K562 (cell line): ENCODE results near the gene TSSK1B.

ENCODE experiments used
- ELK1 ChIP-seq: sonication (generic); formaldehyde crosslinking; IDR thresholded peaks from 2 replicates; pipeline ENCODE4 v1.8.1; 2022; ENCODE audit warnings: missing genetic modification reagents
- ELK3 ChIP-seq: fragments of 450-650 bp; formaldehyde crosslinking; IDR thresholded peaks from 2 replicates; pipeline ENCODE4 v1.4.0; 2020; ENCODE audit warnings: mild to moderate bottlenecking
- EP300 ChIP-seq: IDR thresholded peaks from 2 replicates; pipeline ENCODE4 v1.6.1; 2012; ENCODE audit warnings: low read length, improper control_type of control experiment
- FOXJ3 ChIP-seq: sonication (generic); formaldehyde crosslinking; IDR thresholded peaks from 2 replicates; pipeline ENCODE4 v1.4.0; 2020; ENCODE audit warnings: mild to moderate bottlenecking, missing genetic modification reagents
- HDGF ChIP-seq: fragments of 450-650 bp; IDR thresholded peaks from 2 replicates; pipeline ENCODE4 v1.6.1; 2016
- NFATC3 ChIP-seq: fragments of 450-650 bp; IDR thresholded peaks from 2 replicates; pipeline ENCODE4 v1.6.1; 2017; ENCODE audit warnings: mild to moderate bottlenecking
- NFYB ChIP-seq: IDR thresholded peaks from 2 replicates; pipeline ENCODE4 v1.6.1; 2011; ENCODE audit warnings: mild to moderate bottlenecking, moderate library complexity; ENCODE audit not compliant: insufficient read length; ENCODE audit errors: extremely low read depth
- SMARCA4 ChIP-seq: fragments of 450-650 bp; IDR thresholded peaks from 2 replicates; pipeline ENCODE4 v1.6.1; 2016
- SRF ChIP-seq, 2 experiments: fragments of 250-450, 450-650 bp in 1 of 2; sonication (Bioruptor Pico) in 1 of 2; sonication (generic) in 1 of 2; formaldehyde crosslinking; IDR thresholded peaks; 2 replicates each; pipeline versions ENCODE4 v1.5.0 to v1.5.1; 2020 to 2022; ENCODE audit warnings: mild to moderate bottlenecking in 1 of 2, missing genetic modification reagents in 1 of 2
- XRCC4 ChIP-seq: IDR thresholded peaks from one replicate; pipeline ENCODE4 v1.6.1; 2011; ENCODE audit not compliant: insufficient read depth, insufficient read length; ENCODE audit errors: extremely low read depth
- ZBTB33 ChIP-seq: sonication (generic); formaldehyde crosslinking; IDR thresholded peaks from 2 replicates; pipeline ENCODE4 v1.8.1; 2023; ENCODE audit warnings: mild to moderate bottlenecking, missing genetic modification reagents
- ZNF23 ChIP-seq: fragments of 250-450 bp; sonication (Bioruptor Pico); IDR thresholded peaks from 2 replicates; pipeline ENCODE4 v1.4.0; 2020; ENCODE audit warnings: mild to moderate bottlenecking
- ZSCAN29 ChIP-seq: fragments of 450-650 bp; IDR thresholded peaks from 2 replicates; pipeline ENCODE4 v1.6.1; 2017
- TF ChIP-seq, protein P1 (sequence below), 3 experiments: IDR thresholded peaks in 2 of 3; conservative IDR thresholded peaks in 1 of 3; 2 replicates each; pipeline ENCODE4 v1.5.1; 2011 to 2012; ENCODE audit warnings: low read length in 3 of 3, mild to moderate bottlenecking in 3 of 3, control low read depth in 2 of 3, improper control_type of control experiment in 1 of 3, inconsistent platforms in 1 of 3, low read depth in 1 of 3, mixed read lengths in 1 of 3, moderate library complexity in 1 of 3; ENCODE audit not compliant: insufficient read depth in 2 of 3

- TF ChIP-seq, protein P1, sequence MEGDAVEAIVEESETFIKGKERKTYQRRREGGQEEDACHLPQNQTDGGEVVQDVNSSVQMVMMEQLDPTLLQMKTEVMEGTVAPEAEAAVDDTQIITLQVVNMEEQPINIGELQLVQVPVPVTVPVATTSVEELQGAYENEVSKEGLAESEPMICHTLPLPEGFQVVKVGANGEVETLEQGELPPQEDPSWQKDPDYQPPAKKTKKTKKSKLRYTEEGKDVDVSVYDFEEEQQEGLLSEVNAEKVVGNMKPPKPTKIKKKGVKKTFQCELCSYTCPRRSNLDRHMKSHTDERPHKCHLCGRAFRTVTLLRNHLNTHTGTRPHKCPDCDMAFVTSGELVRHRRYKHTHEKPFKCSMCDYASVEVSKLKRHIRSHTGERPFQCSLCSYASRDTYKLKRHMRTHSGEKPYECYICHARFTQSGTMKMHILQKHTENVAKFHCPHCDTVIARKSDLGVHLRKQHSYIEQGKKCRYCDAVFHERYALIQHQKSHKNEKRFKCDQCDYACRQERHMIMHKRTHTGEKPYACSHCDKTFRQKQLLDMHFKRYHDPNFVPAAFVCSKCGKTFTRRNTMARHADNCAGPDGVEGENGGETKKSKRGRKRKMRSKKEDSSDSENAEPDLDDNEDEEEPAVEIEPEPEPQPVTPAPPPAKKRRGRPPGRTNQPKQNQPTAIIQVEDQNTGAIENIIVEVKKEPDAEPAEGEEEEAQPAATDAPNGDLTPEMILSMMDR (IDR thresholded peaks at IDR 0.05 in 2 of 3, conservative IDR thresholded peaks at IDR 0.05 in 1 of 3; ENCODE audit: insufficient read depth in 2 of 3, low read depth in 1 of 3, low read length in 3 of 3) = no peak
- TF ChIP-seq ELK1 (CRISPR knock-in tag) (no peak), ZNF23 (CRISPR knock-in tag) (no peak), ZBTB33 (no peak), ZSCAN29 (no peak), EP300 (no peak), FOXJ3 (CRISPR knock-in tag) (no peak), SMARCA4 (no peak), ELK3 (CRISPR knock-in tag) (no peak), HDGF (no peak), SRF (CRISPR knock-in tag; IDR thresholded peaks at IDR 0.05) (no peak), NFYB (no peak), NFATC3 (no peak), XRCC4 (no peak)
Observed at GRCh38 chr5:113448252-113448651, 13.5 kb upstream of the TSSK1B start.
